GM19397 (cell line): Measurements from ENCODE around the gene NT5M.

ENCODE experiments used
- ATAC-seq: cut with Tn5 transposase; IDR thresholded peaks from one replicate; pipeline ENCODE4 v1.9.1; 2021; ENCODE audit warnings: mild to moderate bottlenecking, moderate library complexity; ENCODE audit not compliant: unreplicated experiment

NT5M gene

DNA sequence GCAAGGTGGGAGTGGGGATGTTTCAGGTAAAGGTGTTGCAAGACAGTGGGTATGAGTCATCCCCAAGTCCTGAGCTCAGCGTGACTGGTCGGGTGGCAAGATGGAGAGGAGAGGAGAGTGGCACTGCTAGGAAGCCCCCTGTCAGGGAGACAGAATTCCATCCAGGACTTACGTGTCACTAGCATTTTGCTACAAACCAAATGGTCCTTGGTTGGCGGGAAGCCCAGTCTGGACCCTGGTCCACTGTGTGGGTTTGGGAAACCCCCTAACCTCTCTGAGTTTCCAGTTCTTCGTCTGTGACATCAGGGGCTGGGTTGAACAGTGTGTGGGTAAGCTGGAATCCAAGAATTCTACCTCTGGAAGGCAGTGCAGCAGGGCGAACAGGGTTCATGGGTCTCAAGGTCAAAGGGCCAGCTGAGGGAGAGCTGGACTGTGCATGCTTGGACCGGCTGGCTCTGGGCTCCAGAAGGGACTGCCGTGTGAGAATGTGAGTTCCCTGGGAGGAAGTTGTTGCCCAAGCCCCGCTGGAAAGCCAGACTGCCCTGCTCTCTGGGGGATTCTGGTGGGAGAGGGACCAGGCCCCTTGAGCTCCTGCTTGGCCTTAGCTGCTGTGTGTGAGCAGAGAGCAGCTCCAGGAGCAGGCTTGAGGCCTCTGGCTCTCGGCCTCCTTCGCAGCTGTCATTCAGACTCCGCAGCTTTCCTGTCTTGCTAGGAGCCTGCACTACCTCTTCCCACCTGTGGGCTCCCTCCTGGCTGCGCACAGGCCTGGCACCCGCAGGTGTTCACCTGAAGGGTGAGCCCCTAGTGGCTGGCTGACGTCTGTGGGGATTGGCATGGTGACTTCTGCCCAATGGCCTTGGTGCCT lies 84.6 kb downstream of the NT5M start:
- no peak for ATAC-seq

DNA sequence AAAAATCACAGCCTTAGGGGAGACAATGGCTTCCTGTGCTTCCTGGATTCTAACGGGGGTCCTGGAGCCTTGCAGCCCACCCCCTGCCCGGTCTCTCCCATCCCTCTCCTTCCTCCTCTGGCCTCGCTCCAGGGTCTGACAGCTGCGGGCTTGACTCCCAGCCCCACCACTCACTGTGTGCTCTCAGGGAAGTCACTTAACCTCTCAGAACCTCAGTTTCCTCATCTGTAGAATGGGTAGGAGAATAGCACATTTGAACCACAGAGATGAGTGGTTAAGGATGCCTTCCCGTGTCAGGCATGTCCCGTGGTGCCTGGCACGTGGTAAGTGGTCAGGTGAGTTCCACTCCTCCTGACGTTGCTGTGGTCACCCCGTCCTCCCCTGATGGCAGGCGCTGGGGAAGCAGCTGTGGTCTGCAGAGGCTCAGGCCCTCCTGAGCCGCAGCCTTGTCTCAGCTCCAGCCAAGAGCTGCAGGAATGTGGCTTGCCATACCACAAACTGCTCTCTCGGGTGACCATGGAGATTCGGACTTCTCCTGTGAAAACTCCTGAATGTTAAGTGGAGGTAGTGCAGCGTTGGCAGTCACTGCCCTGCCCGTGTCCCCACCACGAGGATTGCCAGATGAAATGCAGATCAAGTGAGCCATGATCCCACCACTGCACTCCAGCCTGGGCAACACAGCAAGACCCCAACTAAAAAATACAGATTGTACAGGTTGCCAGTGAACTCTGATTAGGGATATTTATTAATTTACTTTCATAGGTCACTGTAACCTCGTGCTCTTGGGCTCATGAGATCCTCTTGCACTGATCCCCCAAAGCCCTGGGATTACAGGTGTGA lies 85.7 kb downstream of the NT5M start:
- ATAC-seq, result no peak

- ATAC-seq, result no peak
These were observed 88.6 kb downstream of the NT5M start for GRCh38 chr17:17391668-17392370.

DNA sequence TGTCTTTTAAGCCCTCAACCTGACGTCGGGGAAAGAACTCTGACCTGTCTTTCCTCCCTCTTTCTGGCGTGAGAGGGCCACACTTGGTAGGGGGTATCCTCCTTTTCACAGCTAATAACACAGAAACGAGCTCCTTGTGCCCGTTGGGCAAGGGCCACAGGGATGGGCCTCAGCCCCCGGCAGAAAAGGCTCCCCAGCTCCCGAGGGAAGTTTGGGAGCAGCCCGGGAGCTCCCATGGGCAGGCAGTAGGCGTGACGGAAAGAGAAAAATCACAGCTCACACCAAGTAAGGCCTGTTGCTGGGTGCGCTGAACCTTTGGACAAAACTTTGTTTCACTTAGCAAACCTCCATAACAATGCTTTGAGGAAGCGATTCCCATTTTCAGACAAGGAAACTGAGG lies 90.8 kb downstream of the NT5M start:
- no peak for ATAC-seq

- no peak for ATAC-seq
These were observed 91.3 kb downstream of the NT5M start for GRCh38 chr17:17394494-17394893.

DNA sequence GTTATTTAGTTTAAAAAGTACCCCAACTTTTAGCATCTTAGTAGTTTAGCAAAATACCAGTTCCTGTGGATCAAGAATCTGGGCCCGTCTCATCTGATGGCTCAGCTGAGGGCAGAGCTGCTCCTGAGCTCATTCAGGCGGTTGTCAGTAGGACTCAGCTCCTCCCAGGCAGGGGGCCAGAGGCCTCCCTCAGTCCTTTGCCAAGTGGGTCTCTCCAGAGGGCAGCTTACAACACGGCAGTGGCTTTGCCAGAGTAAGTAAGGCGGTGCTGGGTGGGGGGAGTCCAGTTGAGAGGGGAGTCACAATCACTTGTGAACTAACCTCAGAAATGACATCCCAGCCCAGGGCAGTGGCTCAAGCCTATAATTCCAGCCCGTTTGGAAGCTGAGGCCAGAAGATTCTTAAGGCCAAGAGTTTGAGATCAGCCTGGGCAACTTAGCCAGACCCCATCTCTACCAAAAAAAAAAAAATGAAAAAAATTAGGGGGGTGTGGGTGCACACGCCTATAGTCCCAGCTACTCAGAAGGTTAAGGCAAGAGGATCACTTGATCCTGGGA lies 92.2 kb downstream of the NT5M start:
- ATAC-seq, result no peak

- ATAC-seq, result no peak
These were observed 92.7 kb downstream of the NT5M start for GRCh38 chr17:17395885-17396284.
